A673 (cell line): ENCODE data around the gene PIK3R1. TPM values are rescaled to one million over a fixed set of nuclear protein-coding genes. Genes with fewer than 3 reads are reported as not detected.

Source experiments
- BruUV-seq: library from RNA; stranded (reverse); fragments of 400-500 nt; replicated peaks from 2 replicates; lab custom pipeline; 2021; lab: Mats Ljungman, UMichigan
- CTCF ChIA-PET: fragments of 300-600 bp; sonication (Branson Sonifier 250); formaldehyde crosslinking; loops from one replicate; lab custom pipeline; 2022; ENCODE audit warnings: antibody characterized with exemption; lab: Charles Lee
- POLR2A ChIA-PET: fragments of 300-600 bp; sonication (Branson Sonifier 250); formaldehyde crosslinking; loops from one replicate; lab custom pipeline; 2022; ENCODE audit warnings: antibody characterized with exemption; ENCODE audit not compliant: low non-redundant PET; lab: Charles Lee
- DNase-seq: peaks from one replicate; pipeline ENCODE4 v3.0.0-alpha.2; 2015; ENCODE audit warnings: low spot score
- H3K27ac ChIP-seq: fragments of 200-600 bp; sonication (generic); 2 replicates; pipeline ENCODE4 v1.5.1; 2016; ENCODE audit warnings: mixed run types, low read depth, mild to moderate bottlenecking, mixed read lengths, antibody characterized with exemption, low read length; ENCODE audit not compliant: poor library complexity, severe bottlenecking
- H3K27me3 ChIP-seq: fragments of 200-600 bp; sonication (generic); replicated peaks from 2 replicates; pipeline ENCODE4 v1.6.1; 2017; ENCODE audit warnings: mixed run types, low read depth, mild to moderate bottlenecking, mixed read lengths, antibody characterized with exemption, low read length; ENCODE audit not compliant: insufficient read depth, poor library complexity
- H3K36me3 ChIP-seq: fragments of 200-600 bp; sonication (generic); 2 replicates; pipeline ENCODE4 v1.6.1; 2016; ENCODE audit warnings: mixed run types, mild to moderate bottlenecking, mixed read lengths, antibody characterized with exemption, low read length; ENCODE audit not compliant: insufficient read depth, poor library complexity, severe bottlenecking
- H3K4me1 ChIP-seq: fragments of 200-600 bp; sonication (generic); 2 replicates; pipeline ENCODE4 v1.6.1; 2017; ENCODE audit warnings: mixed run types, mild to moderate bottlenecking, mixed read lengths, antibody characterized with exemption, low read length; ENCODE audit not compliant: insufficient read depth, poor library complexity, severe bottlenecking
- H3K4me3 ChIP-seq: fragments of 200-600 bp; sonication (generic); 2 replicates; pipeline ENCODE4 v1.5.1; 2016; ENCODE audit warnings: low read depth, mixed run types, mild to moderate bottlenecking, mixed read lengths, low read length; ENCODE audit not compliant: poor library complexity, severe bottlenecking
- H3K9me3 ChIP-seq: fragments of 200-600 bp; sonication (generic); 2 replicates; pipeline ENCODE4 v1.6.1; 2016; ENCODE audit warnings: mixed run types, low read depth, mild to moderate bottlenecking, mixed read lengths, antibody characterized with exemption, low read length; ENCODE audit not compliant: poor library complexity, severe bottlenecking
- CTCF ChIP-seq: fragments of 300-800, 200-600 bp; sonication (generic); conservative IDR thresholded peaks from 2 replicates; pipeline ENCODE4 v1.5.1; 2017; ENCODE audit warnings: low read depth, mild to moderate bottlenecking, antibody characterized with exemption, low read length, moderate library complexity, mixed read lengths
- EZH2 ChIP-seq: fragments of 200-600 bp; sonication (generic); IDR thresholded peaks from 2 replicates; pipeline ENCODE4 v1.6.1; 2017; ENCODE audit warnings: borderline replicate concordance, low read depth, mild to moderate bottlenecking, mixed read lengths, antibody characterized with exemption, low read length; ENCODE audit not compliant: poor library complexity, severe bottlenecking
- intact Hi-C: fragments of 100-400 bp; cut with micrococcal nuclease; formaldehyde crosslinking; loops from one replicate; pipeline ENCODE4 v1.10.0; 2022; ENCODE audit not compliant: unreplicated experiment
- total RNA-seq: library from RNA; stranded (reverse); gene quantifications from 2 replicates; pipeline ENCODE4 v1.2.3, GENCODE V29; 2021

PIK3R1 gene
- total RNA-seq, 1 experiment from 2014 or later: 57.9 TPM

- ChIA-PET POLR2A (no interaction called here), CTCF (no interaction called here)
- Histone ChIP-seq H3K27me3 (no peaks in the 10 kb centered on the region), H3K4me1 (peaks cover 18% of the 10 kb centered on the region), H3K36me3 (no peaks in the 10 kb centered on the region), H3K4me3 (no peak overlapping the region), H3K27ac (no peak overlapping the region), H3K9me3 (no peaks in the 10 kb centered on the region)
- no peak for DNase-seq
- no TSS peak for BruUV-seq
- intact Hi-C loops: no loop called here
- TF ChIP-seq EZH2: no peak
- no peak for TF ChIP-seq CTCF
These were observed 132.0 kb downstream of the PIK3R1 start for GRCh38 chr5:68347536-68347935.

GRCh38 chr5:68348447-68349222, 133.1 kb downstream of the PIK3R1 start:
- no peak for DNase-seq
- H3K4me1 ChIP-seq: peaks cover 28% of the 10 kb centered on the region
- no peak overlapping the region for H3K4me3 ChIP-seq
- ChIA-PET POLR2A (interaction anchor here (0.6 kb wide), 1 partner anchor 8 kb away, joined by 5 read pairs; no protein-coding TSS in a partner anchor), CTCF (no interaction called here)
- no peaks in the 10 kb centered on the region for H3K27me3 ChIP-seq
- no peaks in the 10 kb centered on the region for H3K36me3 ChIP-seq
- H3K9me3 ChIP-seq: no peaks in the 10 kb centered on the region
- no TSS peak for BruUV-seq
- no peak overlapping the region for H3K27ac ChIP-seq
- intact Hi-C loops: no loop called here
- TF ChIP-seq CTCF: no peak
- no peak for TF ChIP-seq EZH2

GRCh38 chr5:68350176-68350575, 134.6 kb downstream of the PIK3R1 start:
- intact Hi-C loops: no loop called here
- no peak overlapping the region for H3K4me3 ChIP-seq
- no peaks in the 10 kb centered on the region for H3K27me3 ChIP-seq
- peaks cover 23% of the 10 kb centered on the region for H3K4me1 ChIP-seq
- TF ChIP-seq EZH2 (no peak), CTCF (no peak)
- DNase-seq: no peak
- no peak overlapping the region for H3K27ac ChIP-seq
- BruUV-seq: no TSS peak
- POLR2A ChIA-PET: no interaction called here
- no peaks in the 10 kb centered on the region for H3K36me3 ChIP-seq
- CTCF ChIA-PET: no interaction called here
- H3K9me3 ChIP-seq: no peaks in the 10 kb centered on the region
